Central memory CD8-positive, alpha-beta T cell (primary cell): ENCODE data around the gene MTHFR.

Experiments
- ATAC-seq: fragments of 150-1000 bp; cut with Tn5 transposase; replicated peaks from 2 replicates; pipeline ENCODE4 v1.10.0; 2022; ENCODE audit warnings: mild to moderate bottlenecking, moderate FRiP score, moderate number of reproducible peaks; ENCODE audit not compliant: poor library complexity, severe bottlenecking; ENCODE audit errors: extremely low read depth
- DNase-seq, 2 donors: peaks; one replicate each; pipeline ENCODE4 v3.0.0; 2021; ENCODE audit warnings: low spot score in 2 of 2
- H3K27ac Mint-ChIP-seq: one replicate; pipeline ENCODE4 v1.8.0; 2022; ENCODE audit warnings: low read depth, mild to moderate bottlenecking, moderate library complexity, mixed read lengths
- H3K27me3 Mint-ChIP-seq: one replicate; pipeline ENCODE4 v1.8.0; 2022; ENCODE audit warnings: mixed read lengths
- H3K36me3 Mint-ChIP-seq: one replicate; pipeline ENCODE4 v1.8.0; 2022; ENCODE audit warnings: mild to moderate bottlenecking, moderate library complexity, mixed read lengths; ENCODE audit not compliant: insufficient read depth
- H3K4me1 Mint-ChIP-seq: one replicate; pipeline ENCODE4 v1.8.0; 2022; ENCODE audit warnings: mixed read lengths
- H3K4me3 Mint-ChIP-seq: one replicate; pipeline ENCODE4 v1.8.0; 2022; ENCODE audit warnings: mild to moderate bottlenecking, moderate library complexity, mixed read lengths
- H3K9me3 Mint-ChIP-seq: one replicate; pipeline ENCODE4 v1.8.0; 2022; ENCODE audit warnings: mixed read lengths

The MTHFR gene

DNA sequence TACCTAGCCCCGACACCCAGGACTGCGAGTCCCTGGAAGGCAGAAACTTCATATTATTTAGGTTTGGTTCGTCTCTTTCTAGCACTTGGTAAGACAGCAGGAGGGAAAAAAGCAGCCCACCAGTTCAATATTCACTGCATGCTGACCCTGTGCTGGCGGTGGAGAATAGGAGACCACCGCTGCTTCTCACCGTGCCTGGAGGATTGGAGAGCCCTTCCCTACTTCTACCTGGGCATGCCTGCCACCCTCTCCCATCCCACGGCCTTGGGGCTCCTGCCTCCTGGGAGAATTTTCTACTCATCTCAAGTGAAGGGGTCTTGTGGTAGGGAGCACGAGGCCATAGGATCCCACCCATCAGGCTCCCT lies 5.4 kb downstream of the MTHFR start:
- H3K36me3 Mint-ChIP-seq: peaks cover 21% of the 10 kb centered on the region
- peaks cover 42% of the 10 kb centered on the region for H3K4me1 Mint-ChIP-seq
- H3K9me3 Mint-ChIP-seq: no peaks in the 10 kb centered on the region
- no peak overlapping the region for H3K4me3 Mint-ChIP-seq
- no peaks in the 10 kb centered on the region for H3K27me3 Mint-ChIP-seq
- ATAC-seq: no peak
- DNase-seq: no peak
- H3K27ac Mint-ChIP-seq: no peak overlapping the region

DNA sequence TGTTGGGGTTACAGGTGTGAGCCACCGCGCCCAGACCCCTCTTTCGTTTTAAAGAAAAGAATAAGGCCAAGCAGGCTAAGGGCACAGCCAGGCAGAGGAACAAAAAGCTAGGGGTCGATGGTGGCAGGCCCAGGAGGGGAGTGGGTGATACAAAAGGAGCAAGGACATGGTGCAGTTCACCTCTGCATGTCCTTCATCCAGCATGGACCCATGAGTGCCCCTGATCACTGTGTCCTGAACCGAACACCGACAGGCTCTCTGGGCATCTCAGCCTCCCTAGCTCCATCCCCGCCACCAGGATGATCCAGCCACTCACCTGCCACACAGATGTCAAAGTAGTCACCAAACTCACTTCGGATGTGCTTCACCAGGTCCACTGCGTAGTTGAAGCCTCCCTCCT lies 5.9 kb downstream of the MTHFR start:
- no peak for ATAC-seq
- no peak overlapping the region for H3K4me3 Mint-ChIP-seq
- DNase-seq: no peak
- H3K27ac Mint-ChIP-seq: no peak overlapping the region
- no peaks in the 10 kb centered on the region for H3K9me3 Mint-ChIP-seq
- peaks cover 21% of the 10 kb centered on the region for H3K36me3 Mint-ChIP-seq
- H3K27me3 Mint-ChIP-seq: no peaks in the 10 kb centered on the region
- H3K4me1 Mint-ChIP-seq: peaks cover 39% of the 10 kb centered on the region

DNA sequence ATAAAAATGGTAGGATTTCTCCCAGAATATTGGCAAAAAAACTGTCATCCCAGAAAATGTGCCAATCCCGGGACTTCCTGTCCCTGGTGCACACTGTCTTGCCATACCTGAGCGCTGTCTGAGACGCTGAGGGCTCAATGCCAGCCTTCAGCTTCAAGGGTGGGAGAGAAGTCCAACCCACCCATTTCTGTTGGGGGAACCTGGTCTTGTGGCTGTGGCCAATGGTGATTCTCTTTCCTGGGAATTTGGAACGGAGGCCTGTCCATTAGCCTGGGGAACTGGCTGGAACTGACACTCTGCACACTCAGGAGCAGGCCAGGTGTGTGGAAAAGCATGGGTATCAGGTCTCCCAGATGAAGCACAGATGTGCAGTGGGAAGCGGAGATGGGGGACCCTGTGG lies 6.7 kb downstream of the MTHFR start:
- H3K36me3 Mint-ChIP-seq: peaks cover 24% of the 10 kb centered on the region
- H3K27ac Mint-ChIP-seq: no peak overlapping the region
- ATAC-seq (no peak), DNase-seq (no peak)
- peaks cover 31% of the 10 kb centered on the region for H3K4me1 Mint-ChIP-seq
- H3K9me3 Mint-ChIP-seq: no peaks in the 10 kb centered on the region
- no peak overlapping the region for H3K4me3 Mint-ChIP-seq
- no peaks in the 10 kb centered on the region for H3K27me3 Mint-ChIP-seq

DNA sequence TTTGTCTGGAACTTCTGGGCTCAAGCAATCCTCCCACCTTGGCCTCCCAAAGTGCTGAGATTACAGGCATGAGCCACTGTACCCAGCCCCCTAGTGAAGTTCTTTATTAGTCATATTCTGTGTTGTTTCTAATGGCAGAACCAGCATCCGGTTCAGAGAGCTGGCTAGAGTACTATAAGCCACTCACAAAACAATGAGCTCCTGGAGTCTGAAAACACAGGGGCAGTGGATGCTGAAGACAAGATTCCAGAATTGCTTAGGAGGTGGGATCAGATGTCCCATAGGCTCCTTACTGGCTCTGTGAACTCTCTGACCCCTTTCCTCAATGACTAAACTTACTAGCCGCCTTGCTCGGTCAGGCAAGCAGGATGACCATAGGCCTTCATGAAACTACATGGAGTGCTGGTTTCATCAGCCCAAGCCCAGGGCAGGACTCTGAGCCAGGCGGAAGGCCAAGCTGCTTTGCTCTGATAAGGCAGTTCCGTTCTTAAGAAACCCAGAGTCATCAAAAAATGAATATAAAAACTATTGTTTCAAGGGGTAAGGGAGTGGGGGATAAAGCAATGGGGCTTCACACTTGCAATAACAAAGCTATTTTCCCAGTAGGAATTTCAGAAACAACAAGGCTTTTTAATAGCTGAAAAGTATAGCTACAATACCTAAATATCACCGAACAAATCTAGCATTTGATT lies 8.1 kb downstream of the MTHFR start:
- ATAC-seq (no peak), DNase-seq (no peak)
- no peak overlapping the region for H3K27ac Mint-ChIP-seq
- no peaks in the 10 kb centered on the region for H3K9me3 Mint-ChIP-seq
- no peaks in the 10 kb centered on the region for H3K27me3 Mint-ChIP-seq
- peaks cover 17% of the 10 kb centered on the region for H3K4me1 Mint-ChIP-seq
- H3K4me3 Mint-ChIP-seq: no peak overlapping the region
- H3K36me3 Mint-ChIP-seq: peaks cover 26% of the 10 kb centered on the region

DNA sequence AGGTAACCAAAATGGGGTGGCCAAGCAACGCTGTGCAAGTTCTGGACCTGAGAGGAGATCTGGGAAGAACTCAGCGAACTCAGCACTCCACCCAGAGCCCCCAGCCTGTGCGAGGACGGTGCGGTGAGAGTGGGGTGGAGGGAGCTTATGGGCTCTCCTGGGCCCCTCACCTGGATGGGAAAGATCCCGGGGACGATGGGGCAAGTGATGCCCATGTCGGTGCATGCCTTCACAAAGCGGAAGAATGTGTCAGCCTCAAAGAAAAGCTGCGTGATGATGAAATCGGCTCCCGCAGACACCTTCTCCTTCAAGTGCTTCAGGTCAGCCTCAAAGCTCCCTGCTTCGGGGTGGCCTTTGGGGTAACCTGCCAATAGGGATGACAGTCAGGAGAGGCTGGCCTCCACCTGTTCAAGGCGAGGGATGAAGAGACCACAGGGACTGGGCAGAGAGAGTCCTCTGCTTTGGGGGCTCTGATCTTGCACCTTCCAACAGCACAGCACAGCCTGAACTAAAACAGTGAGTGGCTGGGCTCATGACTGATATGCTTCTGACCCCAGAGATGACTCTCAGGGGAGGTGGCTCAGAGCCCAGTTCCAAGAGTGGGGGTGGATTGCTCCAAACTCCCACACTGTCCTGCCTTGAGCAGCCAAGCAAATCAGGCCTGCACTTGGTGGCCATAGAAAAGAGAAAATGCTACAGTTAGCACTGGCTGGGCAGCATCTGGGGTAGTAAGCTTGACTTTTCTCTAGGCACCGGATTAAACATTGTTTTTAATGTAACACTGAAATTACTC lies 9.5 kb downstream of the MTHFR start:
- Mint-ChIP-seq H3K4me1 (peaks cover 15% of the 10 kb centered on the region), H3K9me3 (no peaks in the 10 kb centered on the region), H3K27ac (no peak overlapping the region), H3K4me3 (no peak overlapping the region), H3K27me3 (no peaks in the 10 kb centered on the region), H3K36me3 (peaks cover 27% of the 10 kb centered on the region)
- DNase-seq (no peak), ATAC-seq (no peak)

DNA sequence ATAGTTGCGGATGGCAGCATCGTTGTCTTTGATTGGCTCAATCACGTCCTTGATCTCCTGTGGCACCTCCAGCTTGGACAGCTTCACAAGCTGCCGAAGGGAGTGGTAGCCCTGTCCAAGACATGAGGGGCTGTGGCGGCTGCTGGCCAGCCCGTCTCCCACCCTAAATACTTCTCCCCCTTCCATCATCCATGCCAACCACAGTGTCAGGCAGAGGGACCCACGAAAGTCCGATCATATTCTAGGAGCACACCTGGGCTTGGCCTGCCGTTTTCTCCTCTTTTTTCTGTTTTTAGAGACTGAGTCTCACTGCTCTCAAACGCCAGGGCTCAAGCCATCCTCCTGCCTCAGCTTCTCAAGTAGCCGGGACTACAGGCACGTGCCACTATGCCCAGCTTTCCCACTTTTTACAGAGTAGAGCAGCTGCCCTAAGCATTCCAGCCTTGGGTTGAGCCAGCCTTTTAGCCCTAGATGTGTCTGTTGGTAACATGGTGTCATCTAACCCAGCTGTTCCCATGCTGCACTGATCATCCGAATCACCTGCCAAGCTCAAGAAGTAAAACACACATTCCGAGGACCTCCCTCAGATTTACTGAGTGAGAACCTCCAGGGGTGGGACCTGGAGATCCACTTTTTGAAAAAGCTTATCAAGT lies 10.4 kb downstream of the MTHFR start:
- H3K9me3 Mint-ChIP-seq: no peaks in the 10 kb centered on the region
- peaks cover 10% of the 10 kb centered on the region for H3K4me1 Mint-ChIP-seq
- peak overlapping the region; percentile 38 for H3K27ac Mint-ChIP-seq
- H3K27me3 Mint-ChIP-seq: no peaks in the 10 kb centered on the region
- DNase-seq (no peak), ATAC-seq (no peak)
- peaks cover 22% of the 10 kb centered on the region for H3K36me3 Mint-ChIP-seq
- no peak overlapping the region for H3K4me3 Mint-ChIP-seq

DNA sequence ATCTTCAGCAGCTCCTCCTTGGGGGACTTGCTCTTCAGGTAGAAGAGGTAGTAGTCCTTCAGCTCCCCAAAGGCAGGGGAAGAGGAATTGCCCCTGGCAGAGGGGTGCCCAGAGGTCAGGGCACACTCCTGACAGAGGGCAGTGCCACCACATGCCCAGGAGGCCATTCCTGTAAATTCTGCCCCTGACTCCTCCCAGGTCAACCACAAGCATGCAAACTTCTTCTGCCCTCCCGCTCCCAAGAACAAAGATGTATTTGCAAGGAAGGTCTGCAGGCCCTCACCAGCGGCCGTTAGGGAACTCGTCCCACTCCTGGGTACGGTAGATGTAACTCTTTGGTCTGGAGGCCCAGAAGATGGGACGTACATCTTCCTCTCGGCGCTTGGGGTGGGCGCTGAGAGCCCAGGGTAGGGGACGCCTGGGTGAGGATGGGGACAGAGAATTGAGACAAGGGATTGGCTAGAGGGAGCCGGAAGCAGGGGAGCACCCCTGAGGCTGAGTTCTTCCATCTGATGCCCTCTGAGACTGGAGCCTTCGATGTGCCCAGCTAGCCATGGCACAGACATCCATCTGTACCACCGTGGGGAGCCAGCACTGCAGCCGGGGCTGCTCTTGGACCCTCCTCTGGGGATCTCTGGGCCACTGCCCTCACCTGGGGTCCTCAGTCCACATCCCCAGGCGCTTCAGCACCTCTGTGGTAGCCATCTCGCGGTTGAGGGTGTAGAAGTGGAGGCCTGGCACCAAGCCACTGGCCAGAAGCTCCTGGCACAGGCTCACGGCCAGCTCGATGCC lies 11.1 kb downstream of the MTHFR start:
- H3K27ac Mint-ChIP-seq: no peak overlapping the region
- H3K4me1 Mint-ChIP-seq: peaks cover 10% of the 10 kb centered on the region
- no peak for DNase-seq
- no peaks in the 10 kb centered on the region for H3K9me3 Mint-ChIP-seq
- ATAC-seq: no peak
- H3K4me3 Mint-ChIP-seq: no peak overlapping the region
- H3K36me3 Mint-ChIP-seq: peaks cover 15% of the 10 kb centered on the region
- no peaks in the 10 kb centered on the region for H3K27me3 Mint-ChIP-seq

DNA sequence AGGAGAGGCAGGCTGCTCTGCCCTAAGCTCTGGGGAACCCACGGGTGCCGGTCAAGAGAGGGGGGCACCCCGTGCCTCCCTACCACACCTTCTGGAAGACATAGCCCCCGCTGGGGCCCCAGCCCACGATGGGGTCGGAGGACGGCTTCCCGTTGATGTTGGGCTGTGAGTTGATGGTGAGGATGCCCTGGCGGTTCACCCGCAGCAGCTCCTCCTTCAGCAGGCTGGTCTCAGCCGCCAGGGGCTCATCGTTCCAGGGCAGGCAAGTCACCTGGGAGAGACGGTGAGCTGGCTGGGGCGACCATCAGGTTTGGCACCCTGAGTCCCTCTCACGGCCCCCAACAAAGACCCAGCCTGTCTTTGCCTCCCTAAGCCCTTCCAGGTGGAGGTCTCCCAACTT lies 11.9 kb downstream of the MTHFR start:
- H3K36me3 Mint-ChIP-seq: peaks cover 13% of the 10 kb centered on the region
- no peak overlapping the region for H3K4me3 Mint-ChIP-seq
- no peaks in the 10 kb centered on the region for H3K27me3 Mint-ChIP-seq
- peaks cover 10% of the 10 kb centered on the region for H3K4me1 Mint-ChIP-seq
- H3K9me3 Mint-ChIP-seq: no peaks in the 10 kb centered on the region
- no peak for DNase-seq
- ATAC-seq: no peak
- no peak overlapping the region for H3K27ac Mint-ChIP-seq

DNA sequence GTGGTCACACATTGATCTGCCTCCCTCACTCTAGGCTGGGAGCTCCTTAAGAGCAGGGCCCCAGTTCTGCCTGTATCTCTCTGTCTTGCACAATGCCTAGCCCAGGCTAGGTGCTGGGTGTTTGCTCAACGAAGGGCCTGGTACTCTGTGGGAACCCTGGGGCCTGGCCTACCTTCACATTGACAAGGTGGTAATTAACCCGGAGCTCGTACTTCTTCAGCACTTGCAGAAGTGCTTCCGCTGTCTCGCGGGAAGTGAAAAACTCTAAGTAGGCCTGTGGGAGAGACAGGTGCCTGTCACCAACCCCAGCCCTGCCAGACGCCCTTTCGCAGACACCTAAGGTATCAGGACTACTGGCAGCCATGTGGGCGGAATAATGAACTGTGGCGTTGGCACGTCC lies 13.7 kb downstream of the MTHFR start:
- ATAC-seq (no peak), DNase-seq (no peak)
- Mint-ChIP-seq H3K27me3 (no peaks in the 10 kb centered on the region), H3K27ac (peak overlapping the region; percentile 83), H3K4me3 (no peak overlapping the region), H3K36me3 (peaks cover 9% of the 10 kb centered on the region), H3K9me3 (no peaks in the 10 kb centered on the region), H3K4me1 (peaks cover 10% of the 10 kb centered on the region)

DNA sequence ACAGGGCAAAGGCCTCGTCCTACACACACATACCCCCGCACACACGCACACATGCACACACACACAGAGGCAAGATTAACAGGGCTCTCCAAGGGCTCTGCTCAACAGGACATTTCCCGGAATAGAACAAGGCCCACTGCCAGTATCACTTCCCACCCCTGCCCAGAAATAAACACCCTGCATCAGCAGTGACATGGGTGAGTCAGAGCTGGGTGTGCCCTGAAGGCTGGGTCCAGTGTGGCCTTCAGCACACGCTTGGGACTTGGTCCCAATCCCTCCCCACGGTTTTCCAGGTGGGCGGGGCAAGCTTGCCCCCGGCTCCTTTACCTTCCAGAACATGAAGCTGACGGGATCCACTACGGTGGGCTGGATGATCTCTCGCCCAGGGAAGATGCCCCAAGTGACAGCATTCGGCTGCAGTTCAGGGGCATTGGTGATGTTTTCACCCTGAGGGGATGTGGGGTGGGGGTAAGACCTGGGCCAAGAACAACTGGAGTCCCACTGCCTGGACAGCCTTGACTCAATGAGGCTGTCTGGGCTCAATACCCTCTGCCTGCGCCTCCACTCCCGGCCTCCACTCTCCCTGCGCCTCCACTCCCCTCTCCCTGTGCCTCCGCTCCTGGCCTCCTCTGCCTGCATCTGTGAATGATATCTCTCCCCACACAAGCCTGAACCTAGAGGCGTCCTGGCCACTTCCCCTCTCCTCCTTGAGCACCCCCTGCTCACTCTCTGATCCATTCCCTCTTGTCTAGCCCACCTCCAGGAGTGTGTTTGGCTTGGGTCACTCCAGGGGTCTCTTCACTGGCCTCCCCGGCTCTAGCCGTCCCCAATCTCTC lies 14.7 kb downstream of the MTHFR start:
- H3K27ac Mint-ChIP-seq: peak overlapping the region; percentile 81
- no peak for ATAC-seq
- H3K4me3 Mint-ChIP-seq: no peak overlapping the region

DNA sequence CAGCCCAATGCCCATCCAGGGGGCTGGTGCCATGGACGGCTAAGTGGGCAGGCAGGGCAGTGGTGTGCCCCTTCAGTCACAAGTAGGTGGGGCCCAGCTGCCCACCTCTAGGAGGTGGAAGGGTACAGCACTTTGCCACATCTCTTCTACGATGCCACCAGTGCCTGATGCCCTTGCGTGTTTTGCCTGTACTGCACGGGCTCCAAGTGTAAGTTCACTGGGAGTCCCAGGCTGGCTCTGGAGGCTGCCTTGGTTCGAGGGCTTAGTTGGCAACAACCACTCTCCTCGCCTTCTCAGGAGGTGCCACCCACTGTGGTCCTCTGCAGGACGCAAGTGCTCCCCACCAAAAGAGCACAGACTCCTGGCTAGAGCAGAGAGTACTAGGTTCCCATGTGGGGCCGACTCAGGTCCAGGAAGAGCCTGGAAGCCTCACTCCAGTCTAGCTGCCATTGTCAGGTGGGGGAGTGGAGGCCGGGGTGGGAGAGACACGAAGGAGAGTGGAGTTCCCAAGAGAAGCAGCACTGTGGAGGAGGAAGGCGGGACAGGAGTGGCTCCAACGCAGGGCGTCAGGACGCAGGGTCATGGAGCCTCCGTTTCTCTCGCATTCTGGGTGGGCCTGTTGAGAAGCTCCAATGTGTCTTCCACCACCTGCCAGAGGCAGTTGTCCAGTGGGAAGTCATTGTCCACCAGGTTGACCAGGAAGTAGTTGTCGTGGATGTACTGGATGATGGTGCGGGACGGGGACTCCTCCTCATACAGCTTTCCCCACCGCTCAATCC lies 15.5 kb downstream of the MTHFR start:
- Mint-ChIP-seq H3K4me1 (peaks cover 10% of the 10 kb centered on the region), H3K27ac (peak overlapping the region; percentile 81), H3K4me3 (no peak overlapping the region), H3K36me3 (peaks cover 6% of the 10 kb centered on the region), H3K9me3 (no peaks in the 10 kb centered on the region), H3K27me3 (no peaks in the 10 kb centered on the region)
- ATAC-seq: no peak
- DNase-seq: no peak

More for the DNA sequence above, 14.7 kb downstream of the MTHFR start:
- H3K27me3 Mint-ChIP-seq: no peaks in the 10 kb centered on the region
- H3K36me3 Mint-ChIP-seq: peaks cover 6% of the 10 kb centered on the region
- no peak for DNase-seq
- H3K9me3 Mint-ChIP-seq: no peaks in the 10 kb centered on the region
- H3K4me1 Mint-ChIP-seq: peaks cover 10% of the 10 kb centered on the region
